Stimulated activated CD8-positive, alpha-beta memory T cell treated with anti-CD3 and anti-CD28 coated beads, Interleukin-7, amount 100 ng/mL, for 1 hour (primary cell): Measurements from ENCODE around the gene ILF3.

Experiments
- DNase-seq, 2 donors: peaks; one replicate each; pipeline ENCODE4 v3.0.0-alpha.2; 2020; ENCODE audit warnings: low read depth in 2 of 2

ILF3 gene

DNA sequence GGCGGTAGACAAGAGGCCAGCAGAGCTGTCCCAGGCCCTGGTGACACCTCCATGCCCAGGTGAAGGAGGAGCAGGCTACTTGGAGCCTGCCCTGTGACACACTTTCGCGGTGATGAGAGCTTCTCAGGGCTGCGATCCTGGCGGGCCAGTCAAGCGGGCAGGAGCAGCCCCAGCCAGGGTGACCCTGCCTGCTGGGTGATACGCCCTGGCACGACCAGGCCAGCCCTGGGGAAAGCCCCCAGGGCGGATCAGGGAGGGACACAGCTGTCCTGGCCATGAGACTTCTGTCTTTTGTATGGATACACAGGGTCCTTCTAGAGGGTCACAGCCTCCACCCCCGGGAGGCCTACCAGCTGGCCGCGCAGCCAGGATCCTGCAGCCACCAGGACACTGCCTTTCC is 76.8 kb downstream of the ILF3 start:
- DNase-seq: no peak

DNA sequence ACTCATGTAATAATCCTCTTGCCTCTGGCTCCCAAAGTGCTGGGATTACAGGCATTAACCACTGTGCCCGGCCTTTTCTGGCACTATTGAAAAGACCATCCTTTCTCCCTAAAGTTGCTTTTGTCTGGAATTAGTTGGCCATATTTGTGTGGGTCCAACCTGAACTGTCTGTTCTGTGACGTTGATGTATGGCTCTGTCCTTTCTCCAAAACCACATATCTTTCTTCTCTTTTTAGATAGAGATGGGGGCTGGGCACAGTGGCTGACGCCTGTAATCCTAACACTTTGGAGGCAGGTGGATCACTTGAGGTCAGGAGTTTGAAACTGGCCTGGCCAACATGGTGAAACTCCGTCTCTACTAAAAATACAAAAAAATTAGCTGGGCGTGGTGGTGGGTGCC is 81.6 kb downstream of the ILF3 start:
- no peak for DNase-seq

DNA sequence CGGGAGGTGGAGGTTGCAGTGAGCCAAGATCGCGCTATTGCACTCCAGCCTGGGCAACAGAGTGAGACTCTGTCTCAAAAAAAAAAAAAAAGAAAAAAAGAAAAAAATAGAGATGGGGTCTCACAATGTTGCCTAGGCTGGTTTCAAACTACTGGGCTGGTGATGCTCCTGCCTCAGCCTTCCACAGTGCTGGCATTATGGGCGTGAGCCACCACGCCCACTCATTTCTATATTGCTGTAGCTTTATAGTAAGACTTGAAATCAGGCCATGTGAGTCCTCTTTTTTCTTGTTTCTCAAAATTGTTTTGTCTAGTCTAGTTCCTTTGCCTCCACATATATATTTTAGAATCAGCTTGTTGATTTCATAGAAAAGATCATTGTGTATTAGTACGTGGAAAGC is 82.0 kb downstream of the ILF3 start:
- no peak for DNase-seq

DNA sequence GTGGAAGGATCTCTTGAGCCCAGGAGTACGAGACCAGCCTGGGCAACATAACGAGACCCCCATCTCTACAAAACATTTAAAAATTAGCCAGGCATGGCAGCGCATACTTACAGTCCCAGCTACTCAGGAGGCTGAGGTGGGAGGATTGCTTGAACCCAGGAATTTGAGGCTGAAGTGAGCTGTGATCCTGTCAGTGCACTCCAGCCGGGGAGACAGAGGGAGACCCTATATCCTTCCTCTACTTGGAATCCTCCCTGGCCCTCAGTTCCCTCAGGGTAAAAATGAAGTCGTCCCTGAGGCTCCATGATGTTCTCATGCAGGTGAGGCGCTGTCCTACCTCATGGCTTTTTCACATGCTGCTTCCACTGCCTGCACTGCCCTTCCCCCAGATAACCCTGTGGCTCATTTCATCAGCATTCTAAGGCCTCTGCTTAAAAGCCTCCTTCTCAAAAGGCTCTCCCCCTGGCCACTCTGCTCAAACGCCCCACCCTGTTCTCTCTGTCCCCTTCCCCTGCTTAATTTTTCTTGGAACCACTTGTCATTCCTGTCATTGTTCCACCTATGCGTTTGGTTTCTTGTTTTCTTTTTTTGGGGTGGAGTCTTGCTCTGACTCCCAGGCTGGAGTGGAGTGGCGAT is 82.9 kb downstream of the ILF3 start:
- DNase-seq: no peak

DNA sequence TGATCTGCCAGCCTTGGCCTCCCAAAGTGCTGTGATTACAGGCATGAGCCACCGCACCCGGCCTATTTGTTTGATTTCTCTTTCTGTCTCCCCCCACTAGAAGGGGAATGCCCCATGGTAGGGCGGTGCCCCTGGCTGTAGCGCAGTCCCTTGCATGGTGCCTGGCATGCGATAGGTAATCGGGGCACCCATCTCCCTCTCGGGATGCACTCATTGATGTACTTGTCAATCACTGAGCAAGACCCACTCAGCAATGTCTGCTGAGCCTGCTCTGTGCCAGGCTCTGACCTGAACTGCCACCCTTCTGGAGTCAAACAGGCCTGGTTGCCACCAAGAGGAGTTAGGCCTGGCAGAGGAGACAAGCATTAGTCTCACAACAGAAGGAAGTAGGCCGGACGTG is 83.6 kb downstream of the ILF3 start:
- DNase-seq: no peak

DNA sequence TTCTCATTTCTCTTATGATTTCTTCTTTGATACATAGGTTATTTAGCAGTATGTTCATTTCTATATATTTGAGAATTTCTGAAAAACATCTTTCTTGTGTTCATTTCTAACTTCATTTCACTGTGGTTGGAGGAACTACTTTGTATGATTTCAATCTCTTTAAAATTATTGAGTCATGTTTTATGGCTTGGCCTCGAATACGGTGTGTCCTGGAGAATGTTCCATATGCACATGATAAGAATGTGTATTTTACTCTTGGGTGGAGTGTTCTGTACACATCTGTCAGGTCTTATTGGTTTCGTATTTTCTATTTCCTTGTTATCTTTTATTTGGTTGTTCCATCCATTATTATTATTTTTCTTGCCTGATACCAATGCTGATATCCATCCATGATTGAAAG is 86.7 kb downstream of the ILF3 start:
- no peak for DNase-seq
